Panc1 (cell line): ENCODE measurements around the gene NEK6. TPM values are rescaled to one million over a fixed set of nuclear protein-coding genes. Genes with fewer than 3 reads are reported as not detected.

Source experiments
- ATAC-seq: fragments of 200-7000 bp; cut with Tn5 transposase; 2 replicates; pipeline ENCODE4 v1.9.1; 2020; ENCODE audit warnings: mild to moderate bottlenecking, moderate library complexity
- BruUV-seq: library from RNA; stranded (reverse); fragments of 400-500 nt; replicated peaks from 2 replicates; lab custom pipeline; 2021; lab: Mats Ljungman, UMichigan
- CTCF ChIA-PET: fragments of 300-600 bp; sonication (Branson Sonifier 250); formaldehyde crosslinking; loops from one replicate; lab custom pipeline; 2022; ENCODE audit warnings: antibody characterized with exemption; lab: Charles Lee
- POLR2A ChIA-PET: fragments of 300-600 bp; sonication (Branson Sonifier 250); formaldehyde crosslinking; loops from one replicate; lab custom pipeline; 2022; ENCODE audit warnings: antibody characterized with exemption; lab: Charles Lee
- DNase-seq: peaks from one replicate; pipeline ENCODE4 v3.0.0-alpha.2; 2010; ENCODE audit warnings: low read depth, low spot score
- H3K27ac ChIP-seq: 2 replicates; pipeline ENCODE4 v1.5.1; 2011; ENCODE audit warnings: mild to moderate bottlenecking, low read length, inconsistent platforms
- H3K27me3 ChIP-seq: fragments of 200-500 bp; sonication (Bioruptor generic); 2 replicates; pipeline ENCODE4 v1.6.0; 2014; ENCODE audit warnings: low read length, inconsistent platforms; ENCODE audit not compliant: control insufficient read depth, insufficient read depth
- H3K36me3 ChIP-seq: fragments of 200-500 bp; sonication (Bioruptor generic); 2 replicates; pipeline ENCODE4 v1.5.1; 2014; ENCODE audit warnings: inconsistent platforms, mild to moderate bottlenecking, low read length, moderate library complexity; ENCODE audit not compliant: control insufficient read depth, insufficient read depth
- H3K4me1 ChIP-seq: 2 replicates; pipeline ENCODE4 v1.5.1; 2011; ENCODE audit warnings: inconsistent platforms, mild to moderate bottlenecking, low read length, moderate library complexity; ENCODE audit not compliant: control insufficient read depth, insufficient read depth
- H3K4me3 ChIP-seq, 2 experiments: 2 replicates each; pipeline ENCODE4 v1.5.1; 2011 to 2012; ENCODE audit warnings: low read depth in 2 of 2, low read length in 2 of 2, mild to moderate bottlenecking in 2 of 2, inconsistent platforms in 1 of 2, moderate library complexity in 1 of 2
- H3K9me3 ChIP-seq: fragments of 200-500 bp; sonication (Bioruptor generic); 2 replicates; pipeline ENCODE4 v1.5.1; 2014; ENCODE audit warnings: low read depth, mild to moderate bottlenecking, inconsistent platforms, low read length, moderate library complexity; ENCODE audit not compliant: control insufficient read depth, insufficient read depth
- CTCF ChIP-seq: fragments of 450-650 bp; IDR thresholded peaks from 2 replicates; pipeline ENCODE4 v1.5.1; 2017; ENCODE audit warnings: mild to moderate bottlenecking
- POLR2AphosphoS5 ChIP-seq: IDR thresholded peaks from 2 replicates; pipeline ENCODE4 v1.6.1; 2012; ENCODE audit warnings: mild to moderate bottlenecking, low read depth, low read length, moderate library complexity
- REST ChIP-seq, 2 experiments: IDR thresholded peaks; 2 replicates each; pipeline ENCODE4 v1.6.1; 2011 to 2012; ENCODE audit warnings: low read depth in 2 of 2, control low read depth in 1 of 2, low read length in 1 of 2, mild to moderate bottlenecking in 1 of 2, moderate library complexity in 1 of 2; ENCODE audit not compliant: insufficient read depth in 1 of 2
- SIN3A ChIP-seq: IDR thresholded peaks from 2 replicates; pipeline ENCODE4 v1.6.1; 2012; ENCODE audit warnings: low read depth, mild to moderate bottlenecking, low read length, moderate library complexity, borderline replicate concordance; ENCODE audit not compliant: insufficient read depth
- TCF7L2 ChIP-seq: IDR thresholded peaks from 2 replicates; pipeline ENCODE4 v1.6.1; 2011; ENCODE audit warnings: mild to moderate bottlenecking, low read depth, low read length, inconsistent platforms
- in situ Hi-C: cut with HindIII; loops from 2 replicates; pipeline ENCODE4 v1.10.0; 2016; ENCODE audit warnings: low sequenced_read_pairs, low pct_unique_long_range_greater_than_20kb
- intact Hi-C: fragments of 100-400 bp; cut with micrococcal nuclease; formaldehyde crosslinking; loops from one replicate; pipeline ENCODE4 v1.10.0; 2022; ENCODE audit not compliant: unreplicated experiment
- total RNA-seq: library from RNA; stranded (reverse); gene quantifications from one replicate; pipeline ENCODE4 v1.2.1, GENCODE V29; 2021; ENCODE audit not compliant: unreplicated experiment

Gene NEK6
- total RNA-seq, 1 experiment from 2014 or later, result 56.3 TPM

- DNase-seq, result no peak
- ChIA-PET POLR2A (no interaction called here), CTCF (no interaction called here)
- no peak overlapping the region for H3K4me3 ChIP-seq
- in situ Hi-C loops (no loop called here), intact Hi-C loops (no loop called here)
- H3K27me3 ChIP-seq, result no peaks in the 10 kb centered on the region
- no peak for ATAC-seq
- H3K9me3 ChIP-seq, result no peaks in the 10 kb centered on the region
- H3K36me3 ChIP-seq, result no peaks in the 10 kb centered on the region
- TF ChIP-seq CTCF (no peak), POLR2AphosphoS5 (no peak), REST (IDR thresholded peaks at IDR 0.05; ENCODE audit: insufficient read depth in 1 of 2, low read depth in 2 of 2, low read length in 1 of 2) (no peak), SIN3A (no peak), TCF7L2 (no peak)
- H3K27ac ChIP-seq, result no peak overlapping the region
- no TSS peak for BruUV-seq
- no peaks in the 10 kb centered on the region for H3K4me1 ChIP-seq
Measured at GRCh38 chr9:124332361-124333202, 74.8 kb downstream of the NEK6 start.

GRCh38 chr9:124333203-124333579, 75.4 kb downstream of the NEK6 start:
- Histone ChIP-seq H3K36me3 (0 out of 2 replicates have a peak, but pooled peaks cover 2% of the 10 kb centered on the region), H3K4me1 (no peaks in the 10 kb centered on the region), H3K27ac (no peak overlapping the region), H3K27me3 (no peaks in the 10 kb centered on the region), H3K9me3 (no peaks in the 10 kb centered on the region), H3K4me3 (no peak overlapping the region)
- ChIA-PET CTCF (no interaction called here), POLR2A (no interaction called here)
- in situ Hi-C loops (no loop called here), intact Hi-C loops (no loop called here)
- ATAC-seq, result no peak
- TF ChIP-seq TCF7L2 (no peak), REST (IDR thresholded peaks at IDR 0.05; ENCODE audit: insufficient read depth in 1 of 2, low read depth in 2 of 2, low read length in 1 of 2) (no peak), POLR2AphosphoS5 (no peak), SIN3A (no peak), CTCF (no peak)
- BruUV-seq, result no TSS peak
- no peak for DNase-seq
